K562 (cell line): ENCODE results near the gene GET4. TPM values are rescaled to one million over a fixed set of nuclear protein-coding genes. Genes with fewer than 3 reads are reported as not detected.

Experiments
- ATAC-seq: fragments of 200-7000 bp; cut with Tn5 transposase; 3 replicates; pipeline ENCODE4 v1.9.1; 2020; ENCODE audit warnings: moderate library complexity
- BruUV-seq: library from RNA; stranded (reverse); fragments of 400-500 nt; replicated peaks from 2 replicates; lab custom pipeline; 2021; lab: Mats Ljungman, UMichigan
- CTCF ChIA-PET: fragments of 300-600 bp; formaldehyde crosslinking; extraction: SDS; loops from one replicate; lab custom pipeline; 2021; ENCODE audit warnings: low intra/inter-chr PET ratio; lab: Yijun Ruan, JAX
- POLR2A ChIA-PET: fragments of 300-600, 350-650 bp; sonication (Branson Sonifier 250); formaldehyde crosslinking; extraction: SDS; loops from one replicate; lab custom pipeline; 2021; ENCODE audit warnings: antibody characterized with exemption, inconsistent platforms; lab: Yijun Ruan, JAX
- DNase-seq, 4 experiments: peaks; one replicate each; pipeline versions ENCODE4 v3.0.0 to v3.0.0-alpha.2; 2011 to 2018; ENCODE audit warnings: low spot score in 3 of 4, mixed read lengths in 3 of 4; ENCODE audit errors: extremely low read depth in 1 of 4
- FAIRE-seq: peaks from 2 replicates; lab custom pipeline; 2011; peaks lifted over from hg19 to GRCh38; lab: Jason Lieb, UNC
- H2AFZ ChIP-seq: 2 replicates; pipeline ENCODE4 v1.6.0; 2011; ENCODE audit warnings: low read depth, low read length, control low read depth, inconsistent platforms
- H3K27ac ChIP-seq: fragments of 200-600 bp; 3 replicates; pipeline ENCODE4 v1.8.0; 2011; ENCODE audit warnings: low read depth, mild to moderate bottlenecking, control low read depth, inconsistent platforms, low read length, moderate library complexity, mixed read lengths; ENCODE audit errors: extremely low read depth
- H3K27me3 ChIP-seq, 2 experiments: fragments of 300-600 bp in 1 of 2; 2 replicates in 1 of 2; 3 replicates in 1 of 2; pipeline versions ENCODE4 v1.6.0 to v1.8.0; 2011; ENCODE audit warnings: inconsistent platforms in 2 of 2, low read length in 2 of 2, mild to moderate bottlenecking in 1 of 2, mixed read lengths in 1 of 2, moderate library complexity in 1 of 2; ENCODE audit not compliant: control insufficient read depth in 2 of 2, insufficient read depth in 2 of 2
- H3K36me3 ChIP-seq: fragments of 300-600 bp; 3 replicates; pipeline ENCODE4 v1.8.0; 2011; ENCODE audit warnings: mild to moderate bottlenecking, low read length, inconsistent platforms; ENCODE audit not compliant: control insufficient read depth, insufficient read depth
- H3K4me1 ChIP-seq, 2 experiments: fragments of 200-600 bp in 1 of 2; replicated peaks in 1 of 2; 2 replicates in 1 of 2; 3 replicates in 1 of 2; pipeline versions ENCODE4 v1.5.1 to v1.8.0; 2011; ENCODE audit warnings: inconsistent platforms in 2 of 2, low read length in 2 of 2, mild to moderate bottlenecking in 1 of 2, mixed read lengths in 1 of 2, moderate library complexity in 1 of 2; ENCODE audit not compliant: control insufficient read depth in 2 of 2, insufficient read depth in 2 of 2
- H3K4me2 ChIP-seq: 2 replicates; pipeline ENCODE4 v1.6.1; 2011; ENCODE audit warnings: low read length, control low read depth, inconsistent platforms, mixed read lengths; ENCODE audit not compliant: insufficient read depth
- H3K4me3 ChIP-seq: fragments of 200-600 bp; sonication (generic), shearing (Covaris generic); 2 replicates; pipeline ENCODE4 v1.5.1; 2016; ENCODE audit warnings: control low read depth, inconsistent platforms
- H3K79me2 ChIP-seq: fragments of 200-600 bp; 3 replicates; pipeline ENCODE4 v1.8.0; 2011; ENCODE audit warnings: low read length, inconsistent platforms; ENCODE audit not compliant: control insufficient read depth, insufficient read depth
- H3K9ac ChIP-seq, 2 experiments: 2 replicates each; pipeline versions ENCODE4 v1.6.0 to v1.6.1; 2011; ENCODE audit warnings: low read depth in 2 of 2, low read length in 2 of 2, control low read depth in 1 of 2, inconsistent platforms in 1 of 2, mild to moderate bottlenecking in 1 of 2, mixed read lengths in 1 of 2; ENCODE audit not compliant: insufficient read depth in 1 of 2
- H3K9me1 ChIP-seq: one replicate; pipeline ENCODE4 v1.6.0; 2011; ENCODE audit warnings: inconsistent platforms, mild to moderate bottlenecking, low read length, moderate library complexity; ENCODE audit not compliant: control insufficient read depth, insufficient read depth
- H3K9me3 ChIP-seq: replicated peaks from 2 replicates; pipeline ENCODE4 v1.5.1; 2011; ENCODE audit warnings: low read depth, low read length, inconsistent platforms; ENCODE audit not compliant: control insufficient read depth, insufficient read depth
- H4K20me1 ChIP-seq: replicated peaks from 2 replicates; pipeline ENCODE4 v1.6.1; 2011; ENCODE audit warnings: low read length, inconsistent platforms, mixed read lengths; ENCODE audit not compliant: control insufficient read depth, insufficient read depth
- ASH1L ChIP-seq: fragments of 450-650 bp; IDR thresholded peaks from 2 replicates; pipeline ENCODE4 v1.6.1; 2018; ENCODE audit warnings: borderline replicate concordance, mild to moderate bottlenecking, low read depth; ENCODE audit not compliant: partially characterized antibody
- CSDE1 ChIP-seq, 2 experiments: fragments of 450-650 bp; IDR thresholded peaks; 2 replicates each; pipeline ENCODE4 v1.6.1; 2016; ENCODE audit warnings: mild to moderate bottlenecking in 1 of 2
- HDGF ChIP-seq: fragments of 450-650 bp; IDR thresholded peaks from 2 replicates; pipeline ENCODE4 v1.6.1; 2016
- MTA2 ChIP-seq: fragments of 450-650 bp; IDR thresholded peaks from 2 replicates; pipeline ENCODE4 v1.6.1; 2016; ENCODE audit warnings: low read depth
- POLR2G ChIP-seq: fragments of 200-400 bp; formaldehyde crosslinking; IDR thresholded peaks from 2 replicates; pipeline ENCODE4 v1.6.1; 2017; ENCODE audit warnings: low read depth, mild to moderate bottlenecking, antibody characterized with exemption, low read length, moderate library complexity
- RBM22 ChIP-seq: fragments of 200-400 bp; formaldehyde crosslinking; IDR thresholded peaks from 2 replicates; pipeline ENCODE4 v1.6.1; 2018; ENCODE audit warnings: low read length, low read depth; ENCODE audit not compliant: poor library complexity, severe bottlenecking
- STAT5B ChIP-seq: fragments of 250-450 bp; sonication (Bioruptor Pico); IDR thresholded peaks from 2 replicates; pipeline ENCODE4 v1.8.0; 2021; ENCODE audit warnings: mild to moderate bottlenecking, inconsistent platforms
- ZC3H4 ChIP-seq: sonication (generic); formaldehyde crosslinking; IDR thresholded peaks from 2 replicates; pipeline ENCODE4 v1.9.0; 2021; ENCODE audit warnings: missing genetic modification reagents, borderline replicate concordance
- ZNF253 ChIP-seq: fragments of 250-450 bp; sonication (Bioruptor Pico); conservative IDR thresholded peaks from 2 replicates; pipeline ENCODE4 v1.6.1; 2021; ENCODE audit warnings: mild to moderate bottlenecking
- WGBS: fragments of 100-300 bp; shearing (Covaris generic); methylation state at CpG from one replicate; pipeline ENCODE4 v1.1.6; 2016; ENCODE audit warnings: low coverage, mixed read lengths; ENCODE audit not compliant: insufficient coverage; ENCODE audit errors: missing lambda C conversion rate; 5-methylcytosine and 5-hydroxymethylcytosine counted together
- in situ Hi-C: fragments of 300-500 bp; cut with MboI; formaldehyde crosslinking; loops from 4 replicates; pipeline ENCODE4 v1.15.0; 2018; ENCODE audit warnings: inconsistent platforms, mixed read lengths
- intact Hi-C: fragments of 100-400 bp; cut with micrococcal nuclease; formaldehyde crosslinking; loops from 2 replicates; pipeline ENCODE4 v1.14.2; 2022
- polyA plus RNA-seq, 8 experiments: library from polyadenylated mRNA; depleted of rRNA in 4 of 8; stranded (reverse) in 5 of 8; unstranded in 3 of 8; fragments of >200 nt; fragmentation: Nextera tagmentation in 2 of 8; fragmentation: Illumina TruSeq in 1 of 8; extraction: Ambion mirVana in 2 of 8; extraction: Trizol in 1 of 8; gene quantifications; 2 replicates each; pipeline versions ENCODE4 v1.2.1 to v1.2.3, GENCODE V29; 2011 to 2014; ENCODE audit warnings: inconsistent platforms in 1 of 8, missing spikeins in 1 of 8
- total RNA-seq, 7 experiments: library from RNA; depleted of rRNA in 6 of 7; stranded (reverse); fragments of >200 nt in 6 of 7; fragmentation: Illumina TruSeq in 2 of 7; extraction: Trizol in 2 of 7; gene quantifications; 2 replicates each; pipeline versions ENCODE4 v1.2.1 to v1.2.3, GENCODE V29; 2011 to 2021; ENCODE audit warnings: low replicate concordance in 1 of 7
- TF ChIP-seq, protein P1 (sequence below): fragments of 450-650 bp; formaldehyde crosslinking; IDR thresholded peaks from 2 replicates; pipeline ENCODE4 v1.4.0; 2022; ENCODE audit warnings: mild to moderate bottlenecking, moderate library complexity
- TF ChIP-seq, protein P2 (sequence below), 2 experiments: fragments of 450-650 bp in 1 of 2; sonication (generic) in 1 of 2; formaldehyde crosslinking in 1 of 2; IDR thresholded peaks; 2 replicates each; pipeline versions ENCODE4 v1.7.1 to v1.9.0; 2016 to 2022; ENCODE audit warnings: inconsistent platforms in 1 of 2, mild to moderate bottlenecking in 1 of 2, missing genetic modification reagents in 1 of 2

GET4 gene
- total and polyA plus RNA-seq, 9 of the 15 experiments (the other 6 are each of a cell fraction or from before 2014, with no cell fraction given) = 0.99 to 122 (median 40.4) TPM

DNA sequence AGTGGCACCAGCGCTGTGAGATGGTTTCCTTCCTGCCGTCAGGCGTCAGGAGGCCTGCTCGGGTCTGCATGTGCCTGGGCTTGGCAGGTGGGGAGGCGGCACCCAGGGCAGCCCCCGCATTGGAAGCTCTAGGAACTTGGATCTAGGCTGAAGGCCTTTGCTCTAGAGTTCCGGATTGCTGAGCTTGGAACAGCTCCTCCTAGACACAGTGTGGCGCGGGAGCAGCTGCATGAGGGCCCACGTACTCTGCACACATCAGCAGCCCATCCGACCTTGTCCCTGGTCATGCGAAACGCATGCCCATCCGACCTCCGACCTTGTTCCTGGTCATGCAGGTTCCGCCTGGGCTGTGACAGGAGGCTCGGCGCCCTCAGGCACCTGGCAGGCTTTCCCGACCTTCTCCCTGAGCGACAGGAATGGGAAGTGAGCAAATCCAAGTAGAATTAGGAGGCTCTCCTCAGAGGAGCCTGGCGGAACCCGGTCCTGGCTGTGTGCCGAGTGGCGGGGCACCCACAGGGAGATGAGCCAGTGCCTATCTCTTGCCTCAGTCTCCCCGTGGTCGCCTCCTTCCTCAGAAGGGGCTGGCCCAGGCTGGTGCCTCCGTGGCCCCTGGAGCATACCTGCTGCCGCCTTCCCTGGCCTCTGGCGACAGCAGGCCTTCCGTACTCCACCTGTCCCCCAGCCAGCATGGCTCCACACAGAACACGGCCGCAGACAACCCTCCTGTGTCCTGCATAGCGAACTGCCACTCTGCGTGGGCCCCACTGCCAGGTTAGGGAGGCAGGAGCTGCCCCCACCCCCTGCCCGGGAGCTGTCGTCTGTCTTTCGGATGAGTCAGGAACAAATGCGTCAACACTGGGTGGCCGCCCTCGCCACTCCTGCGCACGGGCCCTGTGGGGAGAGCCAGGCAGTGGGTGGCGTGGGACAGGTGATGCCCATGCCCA is 12.0 kb downstream of the GET4 start:
- DNase-seq = no peak
- BruUV-seq = no TSS peak
- FAIRE-seq = no peak
- WGBS = 95% methylated on average over 37 of the region's 43 CpGs
- H3K36me3 ChIP-seq = peaks cover 79% of the 10 kb centered on the region; the same call in 2 of the 3 replicates
- peaks cover 0 to 37% of the 10 kb centered on the region in 2 experiments; a peak in 2 of 5 replicates for H3K4me1 ChIP-seq
- no peaks in the 10 kb centered on the region for H3K9me3 ChIP-seq
- no peaks in the 10 kb centered on the region; a peak in 1 of 5 replicates for H3K27me3 ChIP-seq
- H3K4me2 ChIP-seq = no peak overlapping the region
- H3K27ac ChIP-seq = no peak overlapping the region
- H3K79me2 ChIP-seq = peaks cover 61% of the 10 kb centered on the region
- ChIA-PET POLR2A (interaction anchor here (0.6 kb wide), 1 partner anchor 807 kb away, joined by 3 read pairs; no protein-coding TSS in a partner anchor), CTCF (no interaction called here)
- H2AFZ ChIP-seq = no peak overlapping the region
- H4K20me1 ChIP-seq = peaks cover 15% of the 10 kb centered on the region; the same call in 1 of the 2 replicates
- ATAC-seq = no peak
- in situ Hi-C loops (no loop called here), intact Hi-C loops (no loop called here)
- peaks cover 3% of the 10 kb centered on the region for H3K9me1 ChIP-seq
- no peak overlapping the region for H3K4me3 ChIP-seq
- no peak overlapping the region for H3K9ac ChIP-seq
- TF ChIP-seq ZC3H4 (CRISPR knock-in tag) = no peak
- no peak for TF ChIP-seq CSDE1 (IDR thresholded peaks at IDR 0.05)
- peak; percentile 63; the same call in 1 of the 2 replicates for TF ChIP-seq POLR2G
- TF ChIP-seq STAT5B (CRISPR knock-in tag) = no peak
- TF ChIP-seq MTA2 = no peak
- TF ChIP-seq HDGF = no peak
- TF ChIP-seq ASH1L = no peak
- TF ChIP-seq, protein P1, sequence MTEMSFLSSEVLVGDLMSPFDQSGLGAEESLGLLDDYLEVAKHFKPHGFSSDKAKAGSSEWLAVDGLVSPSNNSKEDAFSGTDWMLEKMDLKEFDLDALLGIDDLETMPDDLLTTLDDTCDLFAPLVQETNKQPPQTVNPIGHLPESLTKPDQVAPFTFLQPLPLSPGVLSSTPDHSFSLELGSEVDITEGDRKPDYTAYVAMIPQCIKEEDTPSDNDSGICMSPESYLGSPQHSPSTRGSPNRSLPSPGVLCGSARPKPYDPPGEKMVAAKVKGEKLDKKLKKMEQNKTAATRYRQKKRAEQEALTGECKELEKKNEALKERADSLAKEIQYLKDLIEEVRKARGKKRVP (CRISPR knock-in tag) = no peak
- no peak for TF ChIP-seq ZNF253 (CRISPR knock-in tag)
- TF ChIP-seq RBM22 = peak; percentile 82
- TF ChIP-seq, protein P2, sequence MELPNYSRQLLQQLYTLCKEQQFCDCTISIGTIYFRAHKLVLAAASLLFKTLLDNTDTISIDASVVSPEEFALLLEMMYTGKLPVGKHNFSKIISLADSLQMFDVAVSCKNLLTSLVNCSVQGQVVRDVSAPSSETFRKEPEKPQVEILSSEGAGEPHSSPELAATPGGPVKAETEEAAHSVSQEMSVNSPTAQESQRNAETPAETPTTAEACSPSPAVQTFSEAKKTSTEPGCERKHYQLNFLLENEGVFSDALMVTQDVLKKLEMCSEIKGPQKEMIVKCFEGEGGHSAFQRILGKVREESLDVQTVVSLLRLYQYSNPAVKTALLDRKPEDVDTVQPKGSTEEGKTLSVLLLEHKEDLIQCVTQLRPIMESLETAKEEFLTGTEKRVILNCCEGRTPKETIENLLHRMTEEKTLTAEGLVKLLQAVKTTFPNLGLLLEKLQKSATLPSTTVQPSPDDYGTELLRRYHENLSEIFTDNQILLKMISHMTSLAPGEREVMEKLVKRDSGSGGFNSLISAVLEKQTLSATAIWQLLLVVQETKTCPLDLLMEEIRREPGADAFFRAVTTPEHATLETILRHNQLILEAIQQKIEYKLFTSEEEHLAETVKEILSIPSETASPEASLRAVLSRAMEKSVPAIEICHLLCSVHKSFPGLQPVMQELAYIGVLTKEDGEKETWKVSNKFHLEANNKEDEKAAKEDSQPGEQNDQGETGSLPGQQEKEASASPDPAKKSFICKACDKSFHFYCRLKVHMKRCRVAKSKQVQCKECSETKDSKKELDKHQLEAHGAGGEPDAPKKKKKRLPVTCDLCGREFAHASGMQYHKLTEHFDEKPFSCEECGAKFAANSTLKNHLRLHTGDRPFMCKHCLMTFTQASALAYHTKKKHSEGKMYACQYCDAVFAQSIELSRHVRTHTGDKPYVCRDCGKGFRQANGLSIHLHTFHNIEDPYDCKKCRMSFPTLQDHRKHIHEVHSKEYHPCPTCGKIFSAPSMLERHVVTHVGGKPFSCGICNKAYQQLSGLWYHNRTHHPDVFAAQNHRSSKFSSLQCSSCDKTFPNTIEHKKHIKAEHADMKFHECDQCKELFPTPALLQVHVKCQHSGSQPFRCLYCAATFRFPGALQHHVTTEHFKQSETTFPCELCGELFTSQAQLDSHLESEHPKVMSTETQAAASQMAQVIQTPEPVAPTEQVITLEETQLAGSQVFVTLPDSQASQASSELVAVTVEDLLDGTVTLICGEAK (IDR thresholded peaks at IDR 0.05) = no peak
- TF ChIP-seq, protein P2 (CRISPR knock-in tag; IDR thresholded peaks at IDR 0.05) = no peak
